ENCODE data around the gene USP30. TPM values are rescaled to one million over a fixed set of nuclear protein-coding genes. Genes with fewer than 3 reads are reported as not detected.

Gene USP30
- total RNA-seq, 1 experiment from 2014 or later = 6.9 TPM

DNA sequence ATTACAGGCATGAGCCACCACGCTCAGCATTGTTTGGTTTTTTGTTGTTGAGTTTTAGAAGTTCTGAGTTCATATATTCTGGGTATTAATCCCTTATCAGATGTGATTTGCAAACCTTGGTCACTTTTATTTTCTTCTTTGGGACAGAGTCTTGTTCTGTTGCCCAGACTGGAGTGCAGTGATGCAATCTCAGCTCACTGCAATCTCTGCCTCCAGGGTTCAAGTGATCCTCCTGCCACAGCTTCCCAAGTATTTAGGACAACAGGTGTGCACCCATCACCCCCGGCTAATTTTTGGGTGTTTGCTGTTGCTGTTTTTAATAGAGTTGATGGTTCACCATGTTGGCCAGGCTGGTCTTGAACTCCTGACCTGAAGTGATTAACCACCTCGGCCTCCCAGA is 11.8 kb downstream of the USP30 start:
- ATAC-seq = no peak
- Mint-ChIP-seq H3K4me1 (peaks cover 2% of the 10 kb centered on the region), H3K27me3 (ENCODE audit: low read depth) (no peaks in the 10 kb centered on the region), H3K36me3 (no peaks in the 10 kb centered on the region), H3K9me3 (no peaks in the 10 kb centered on the region), H3K4me3 (no peak overlapping the region), H3K27ac (no peak overlapping the region)
- POLR2A ChIA-PET = no interaction called here
- no peak for DNase-seq (ENCODE audit: low spot score)
- CTCF ChIA-PET = no interaction called here
- TF ChIP-seq, protein P1, sequence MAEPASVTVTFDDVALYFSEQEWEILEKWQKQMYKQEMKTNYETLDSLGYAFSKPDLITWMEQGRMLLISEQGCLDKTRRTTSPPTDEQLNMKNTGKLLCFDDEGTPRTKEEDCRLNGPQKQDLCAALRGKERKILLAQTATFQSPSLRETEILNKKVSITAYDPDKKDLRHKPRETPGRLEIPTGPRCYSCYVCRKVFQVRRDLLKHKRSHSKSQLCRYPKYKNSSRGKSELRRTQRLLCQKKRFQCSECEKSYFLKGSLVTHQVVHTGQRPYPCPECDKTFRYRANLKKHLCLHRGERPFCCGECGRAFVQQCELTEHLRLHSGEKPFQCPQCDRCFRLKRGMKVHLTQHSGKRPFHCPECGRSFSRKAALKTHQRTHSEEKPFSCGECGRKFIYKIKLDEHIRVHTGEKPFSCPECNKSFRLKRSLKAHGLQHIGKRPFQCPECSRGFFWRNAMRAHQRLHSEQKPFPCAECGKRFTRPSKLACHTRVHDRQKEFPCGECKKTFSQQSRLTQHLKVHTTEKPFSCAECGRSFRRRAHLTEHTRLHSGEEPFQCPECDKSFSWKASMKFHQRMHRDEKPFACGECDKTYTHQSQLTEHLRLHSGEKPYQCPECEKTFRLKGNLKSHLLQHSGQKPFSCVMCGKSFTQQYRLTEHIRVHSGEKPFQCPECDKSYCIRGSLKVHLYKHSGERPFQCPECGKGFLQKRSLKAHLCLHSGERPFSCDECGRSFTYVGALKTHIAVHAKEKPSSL (CRISPR knock-in tag; conservative IDR thresholded peaks at IDR 0.05) = no peak
- no peak for TF ChIP-seq OVOL2 (CRISPR knock-in tag; IDR thresholded peaks at IDR 0.05; ENCODE audit: borderline replicate concordance)
- TF ChIP-seq NR2C2 (CRISPR knock-in tag; IDR thresholded peaks at IDR 0.05) = no peak
- TF ChIP-seq FOXJ3 (CRISPR knock-in tag; IDR thresholded peaks at IDR 0.05; ENCODE audit: borderline replicate concordance) = no peak
- no peak for TF ChIP-seq ZNF423 (CRISPR knock-in tag; IDR thresholded peaks at IDR 0.05)
- TF ChIP-seq, protein P2, sequence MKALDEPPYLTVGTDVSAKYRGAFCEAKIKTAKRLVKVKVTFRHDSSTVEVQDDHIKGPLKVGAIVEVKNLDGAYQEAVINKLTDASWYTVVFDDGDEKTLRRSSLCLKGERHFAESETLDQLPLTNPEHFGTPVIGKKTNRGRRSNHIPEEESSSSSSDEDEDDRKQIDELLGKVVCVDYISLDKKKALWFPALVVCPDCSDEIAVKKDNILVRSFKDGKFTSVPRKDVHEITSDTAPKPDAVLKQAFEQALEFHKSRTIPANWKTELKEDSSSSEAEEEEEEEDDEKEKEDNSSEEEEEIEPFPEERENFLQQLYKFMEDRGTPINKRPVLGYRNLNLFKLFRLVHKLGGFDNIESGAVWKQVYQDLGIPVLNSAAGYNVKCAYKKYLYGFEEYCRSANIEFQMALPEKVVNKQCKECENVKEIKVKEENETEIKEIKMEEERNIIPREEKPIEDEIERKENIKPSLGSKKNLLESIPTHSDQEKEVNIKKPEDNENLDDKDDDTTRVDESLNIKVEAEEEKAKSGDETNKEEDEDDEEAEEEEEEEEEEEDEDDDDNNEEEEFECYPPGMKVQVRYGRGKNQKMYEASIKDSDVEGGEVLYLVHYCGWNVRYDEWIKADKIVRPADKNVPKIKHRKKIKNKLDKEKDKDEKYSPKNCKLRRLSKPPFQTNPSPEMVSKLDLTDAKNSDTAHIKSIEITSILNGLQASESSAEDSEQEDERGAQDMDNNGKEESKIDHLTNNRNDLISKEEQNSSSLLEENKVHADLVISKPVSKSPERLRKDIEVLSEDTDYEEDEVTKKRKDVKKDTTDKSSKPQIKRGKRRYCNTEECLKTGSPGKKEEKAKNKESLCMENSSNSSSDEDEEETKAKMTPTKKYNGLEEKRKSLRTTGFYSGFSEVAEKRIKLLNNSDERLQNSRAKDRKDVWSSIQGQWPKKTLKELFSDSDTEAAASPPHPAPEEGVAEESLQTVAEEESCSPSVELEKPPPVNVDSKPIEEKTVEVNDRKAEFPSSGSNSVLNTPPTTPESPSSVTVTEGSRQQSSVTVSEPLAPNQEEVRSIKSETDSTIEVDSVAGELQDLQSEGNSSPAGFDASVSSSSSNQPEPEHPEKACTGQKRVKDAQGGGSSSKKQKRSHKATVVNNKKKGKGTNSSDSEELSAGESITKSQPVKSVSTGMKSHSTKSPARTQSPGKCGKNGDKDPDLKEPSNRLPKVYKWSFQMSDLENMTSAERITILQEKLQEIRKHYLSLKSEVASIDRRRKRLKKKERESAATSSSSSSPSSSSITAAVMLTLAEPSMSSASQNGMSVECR (CRISPR knock-in tag; IDR thresholded peaks at IDR 0.05; ENCODE audit: borderline replicate concordance) = no peak
- TF ChIP-seq ESRRA (CRISPR knock-in tag; IDR thresholded peaks at IDR 0.05; ENCODE audit: borderline replicate concordance) = no peak
- TF ChIP-seq, protein P3, sequence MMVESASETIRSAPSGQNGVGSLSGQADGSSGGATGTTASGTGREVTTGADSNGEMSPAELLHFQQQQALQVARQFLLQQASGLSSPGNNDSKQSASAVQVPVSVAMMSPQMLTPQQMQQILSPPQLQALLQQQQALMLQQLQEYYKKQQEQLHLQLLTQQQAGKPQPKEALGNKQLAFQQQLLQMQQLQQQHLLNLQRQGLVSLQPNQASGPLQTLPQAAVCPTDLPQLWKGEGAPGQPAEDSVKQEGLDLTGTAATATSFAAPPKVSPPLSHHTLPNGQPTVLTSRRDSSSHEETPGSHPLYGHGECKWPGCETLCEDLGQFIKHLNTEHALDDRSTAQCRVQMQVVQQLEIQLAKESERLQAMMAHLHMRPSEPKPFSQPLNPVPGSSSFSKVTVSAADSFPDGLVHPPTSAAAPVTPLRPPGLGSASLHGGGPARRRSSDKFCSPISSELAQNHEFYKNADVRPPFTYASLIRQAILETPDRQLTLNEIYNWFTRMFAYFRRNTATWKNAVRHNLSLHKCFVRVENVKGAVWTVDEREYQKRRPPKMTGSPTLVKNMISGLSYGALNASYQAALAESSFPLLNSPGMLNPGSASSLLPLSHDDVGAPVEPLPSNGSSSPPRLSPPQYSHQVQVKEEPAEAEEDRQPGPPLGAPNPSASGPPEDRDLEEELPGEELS (CRISPR knock-in tag; IDR thresholded peaks at IDR 0.05) = no peak
- TF ChIP-seq, protein P4, sequence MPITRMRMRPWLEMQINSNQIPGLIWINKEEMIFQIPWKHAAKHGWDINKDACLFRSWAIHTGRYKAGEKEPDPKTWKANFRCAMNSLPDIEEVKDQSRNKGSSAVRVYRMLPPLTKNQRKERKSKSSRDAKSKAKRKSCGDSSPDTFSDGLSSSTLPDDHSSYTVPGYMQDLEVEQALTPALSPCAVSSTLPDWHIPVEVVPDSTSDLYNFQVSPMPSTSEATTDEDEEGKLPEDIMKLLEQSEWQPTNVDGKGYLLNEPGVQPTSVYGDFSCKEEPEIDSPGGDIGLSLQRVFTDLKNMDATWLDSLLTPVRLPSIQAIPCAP (CRISPR knock-in tag; IDR thresholded peaks at IDR 0.05) = no peak
- TF ChIP-seq ZNF416 (CRISPR knock-in tag; IDR thresholded peaks at IDR 0.05) = no peak

DNA sequence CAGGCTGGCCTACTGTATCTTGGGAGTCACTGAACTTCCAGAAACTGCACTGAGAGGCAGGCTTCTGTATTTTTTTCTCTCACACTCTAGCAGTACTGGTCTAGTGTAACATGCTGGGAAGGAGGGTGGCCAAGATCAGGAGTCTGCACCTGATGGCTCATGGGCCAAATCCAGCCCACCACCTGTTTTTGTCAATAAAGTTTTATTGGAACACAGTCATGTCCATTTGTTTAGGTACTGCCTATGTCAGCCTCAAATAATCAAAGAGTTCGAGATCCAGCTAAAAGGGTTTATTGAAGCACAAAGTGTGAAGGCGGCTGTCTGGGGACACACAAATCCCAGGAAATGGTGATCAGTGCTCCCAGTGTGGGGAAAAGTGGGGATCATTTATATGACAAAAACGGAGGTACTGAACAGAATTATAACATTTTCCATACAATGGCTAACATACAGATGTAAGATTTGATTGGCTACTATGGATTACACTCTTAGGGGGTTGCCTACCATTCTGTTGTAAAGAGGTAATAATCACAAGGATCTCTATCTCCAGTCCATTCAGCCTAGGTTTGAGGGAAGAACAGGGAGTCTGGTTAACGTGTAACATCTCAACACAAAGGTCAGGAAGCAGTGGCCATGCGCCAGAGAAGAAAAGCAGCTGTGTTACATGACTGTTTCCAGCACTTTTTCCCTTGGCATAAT is 12.9 kb downstream of the USP30 start:
- Mint-ChIP-seq H3K4me1 (peaks cover 13% of the 10 kb centered on the region), H3K9me3 (no peaks in the 10 kb centered on the region), H3K27ac (no peak overlapping the region), H3K4me3 (no peak overlapping the region), H3K27me3 (ENCODE audit: low read depth) (no peaks in the 10 kb centered on the region), H3K36me3 (no peaks in the 10 kb centered on the region)
- ChIA-PET CTCF (no interaction called here), POLR2A (no interaction called here)
- ATAC-seq (no peak), DNase-seq (ENCODE audit: low spot score) (no peak)
- TF ChIP-seq ESRRA (CRISPR knock-in tag; IDR thresholded peaks at IDR 0.05; ENCODE audit: borderline replicate concordance) = no peak
- TF ChIP-seq, protein P5, sequence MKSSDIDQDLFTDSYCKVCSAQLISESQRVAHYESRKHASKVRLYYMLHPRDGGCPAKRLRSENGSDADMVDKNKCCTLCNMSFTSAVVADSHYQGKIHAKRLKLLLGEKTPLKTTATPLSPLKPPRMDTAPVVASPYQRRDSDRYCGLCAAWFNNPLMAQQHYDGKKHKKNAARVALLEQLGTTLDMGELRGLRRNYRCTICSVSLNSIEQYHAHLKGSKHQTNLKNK (CRISPR knock-in tag; IDR thresholded peaks at IDR 0.05) = no peak
- TF ChIP-seq, protein P6, sequence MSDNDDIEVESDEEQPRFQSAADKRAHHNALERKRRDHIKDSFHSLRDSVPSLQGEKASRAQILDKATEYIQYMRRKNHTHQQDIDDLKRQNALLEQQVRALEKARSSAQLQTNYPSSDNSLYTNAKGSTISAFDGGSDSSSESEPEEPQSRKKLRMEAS (CRISPR knock-in tag; IDR thresholded peaks at IDR 0.05) = no peak
- TF ChIP-seq, protein P7, sequence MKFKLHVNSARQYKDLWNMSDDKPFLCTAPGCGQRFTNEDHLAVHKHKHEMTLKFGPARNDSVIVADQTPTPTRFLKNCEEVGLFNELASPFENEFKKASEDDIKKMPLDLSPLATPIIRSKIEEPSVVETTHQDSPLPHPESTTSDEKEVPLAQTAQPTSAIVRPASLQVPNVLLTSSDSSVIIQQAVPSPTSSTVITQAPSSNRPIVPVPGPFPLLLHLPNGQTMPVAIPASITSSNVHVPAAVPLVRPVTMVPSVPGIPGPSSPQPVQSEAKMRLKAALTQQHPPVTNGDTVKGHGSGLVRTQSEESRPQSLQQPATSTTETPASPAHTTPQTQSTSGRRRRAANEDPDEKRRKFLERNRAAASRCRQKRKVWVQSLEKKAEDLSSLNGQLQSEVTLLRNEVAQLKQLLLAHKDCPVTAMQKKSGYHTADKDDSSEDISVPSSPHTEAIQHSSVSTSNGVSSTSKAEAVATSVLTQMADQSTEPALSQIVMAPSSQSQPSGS (CRISPR knock-in tag; IDR thresholded peaks at IDR 0.05; ENCODE audit: borderline replicate concordance, low read depth) = no peak
- TF ChIP-seq TCF7 (CRISPR knock-in tag; IDR thresholded peaks at IDR 0.05; ENCODE audit: low read depth) = no peak
- TF ChIP-seq, protein P3 (CRISPR knock-in tag; IDR thresholded peaks at IDR 0.05) = no peak
- TF ChIP-seq GRHL2 (CRISPR knock-in tag; IDR thresholded peaks at IDR 0.05; ENCODE audit: insufficient replicate concordance, severe bottlenecking) = no peak
- TF ChIP-seq NFYB (CRISPR knock-in tag; conservative IDR thresholded peaks at IDR 0.05; ENCODE audit: low read depth) = no peak
- TF ChIP-seq SMAD4 (CRISPR knock-in tag; IDR thresholded peaks at IDR 0.05) = no peak
- TF ChIP-seq FOXK1 (CRISPR knock-in tag; IDR thresholded peaks at IDR 0.05) = no peak
- TF ChIP-seq SMAD3 (CRISPR knock-in tag; IDR thresholded peaks at IDR 0.05; ENCODE audit: borderline replicate concordance) = no peak
- TF ChIP-seq RELA (CRISPR knock-in tag; IDR thresholded peaks at IDR 0.05; ENCODE audit: borderline replicate concordance) = no peak

All from WTC11 (cell line).